Measurements from ENCODE around the gene WDR81. TPM values are rescaled to one million over a fixed set of nuclear protein-coding genes. Genes with fewer than 3 reads are reported as not detected.
"Not testable (repeated sequence)": the region's sequence is repeated elsewhere in the genome, so short reads cannot be mapped to it uniquely, and the experiment has no call there.

The WDR81 gene
- total RNA-seq: 10 to 100 TPM; 37.1 to 83.3 (median 59.2) TPM

- Histone ChIP-seq H3K27me3 (no peaks in the 10 kb centered on the region), H3K4me3 (peak within 1 kb of the TSS; percentile 65 to 94 (median 88)), H3K27ac (peak within 1 kb of the TSS; percentile 86 to 95 (median 90)), H3K4me1 (peaks cover 4 to 36% (median 30%) of the 10 kb centered on the region in 4 donors), H3K36me3 (peaks cover 0 to 36% (median 0%) of the 10 kb centered on the region in 3 donors), H3K9me3 (no peaks in the 10 kb centered on the region)
- DNase-seq: peak; percentile 94 to 97 (median 96)
- TF ChIP-seq POLR2A (IDR thresholded peaks at IDR 0.05) (peak; percentile 24 to 25), CTCF (IDR thresholded peaks at IDR 0.05) (no peak)
Observed at GRCh38 chr17:1724351-1724868, at the start of gene WDR81. WDR81 (plus strand) TSS chr17:1724704; CDS start chr17:1724960, 256 bp downstream.

- no peaks in the 10 kb centered on the region for H3K9me3 ChIP-seq
- peaks cover 2 to 100% (median 13%) of the 10 kb centered on the region in 3 donors for H3K36me3 ChIP-seq
- H3K4me3 ChIP-seq: no peak overlapping the region
- no peak for DNase-seq
- no peaks in the 10 kb centered on the region for H3K27me3 ChIP-seq
- TF ChIP-seq POLR2A (IDR thresholded peaks at IDR 0.05) (no peak), CTCF (IDR thresholded peaks at IDR 0.05) (no peak)
- H3K27ac ChIP-seq: no peak overlapping the region
- no peaks in the 10 kb centered on the region for H3K4me1 ChIP-seq
Observed at GRCh38 chr17:1676401-1676800, 48.1 kb upstream of the WDR81 start.

- peaks cover 0 to 51% (median 8%) of the 10 kb centered on the region in 3 donors for H3K36me3 ChIP-seq
- peak overlapping the region; percentile 59 to 95 (median 87) for H3K4me3 ChIP-seq
- peaks cover 0 to 23% (median 7%) of the 10 kb centered on the region in 4 donors for H3K4me1 ChIP-seq
- TF ChIP-seq CTCF (IDR thresholded peaks at IDR 0.05) (no peak), POLR2A (IDR thresholded peaks at IDR 0.05) (no peak)
- H3K27me3 ChIP-seq: no peaks in the 10 kb centered on the region
- H3K27ac ChIP-seq: peak overlapping the region in 3 of 4 donors; percentile 89 to 98 (median 94)
- no peak for DNase-seq
- no peaks in the 10 kb centered on the region for H3K9me3 ChIP-seq
Observed at GRCh38 chr17:1683459-1683858, 41.0 kb upstream of the WDR81 start.

- Histone ChIP-seq H3K27ac (peak within 1 kb of the TSS; percentile 89 to 98 (median 95)), H3K4me3 (peak within 1 kb of the TSS; percentile 59 to 95 (median 87)), H3K4me1 (peaks cover 0 to 23% (median 7%) of the 10 kb centered on the region in 4 donors), H3K9me3 (no peaks in the 10 kb centered on the region), H3K27me3 (no peaks in the 10 kb centered on the region), H3K36me3 (peaks cover 0 to 40% (median 2%) of the 10 kb centered on the region in 3 donors)
- peak; percentile 97 to 99 (median 99) for DNase-seq
- TF ChIP-seq CTCF (IDR thresholded peaks at IDR 0.05) (peak in 1 of 6 experiments; percentile 27), POLR2A (IDR thresholded peaks at IDR 0.05) (peak; percentile 93)
Observed at GRCh38 chr17:1684378-1685189, 39.9 kb upstream of the WDR81 start, which contains the start of gene PRPF8. PRPF8 (minus strand) TSS chr17:1684867; CDS start chr17:1684571, 296 bp downstream.

GRCh38 chr17:1686086-1686485 is 38.4 kb upstream of the WDR81 start:
- no peak for TF ChIP-seq POLR2A (IDR thresholded peaks at IDR 0.05)
- no peak for TF ChIP-seq CTCF (IDR thresholded peaks at IDR 0.05)
- Histone ChIP-seq H3K27ac (no peak overlapping the region), H3K4me3 (no peak overlapping the region)

GRCh38 chr17:1688405-1688804 is 36.1 kb upstream of the WDR81 start:
- H3K27ac ChIP-seq, H3K36me3 ChIP-seq: not testable (repeated sequence)

More at GRCh38 chr17:1686086-1686485, 38.4 kb upstream of the WDR81 start:
- H3K27me3 ChIP-seq: no peaks in the 10 kb centered on the region
- no peak for DNase-seq
- peaks cover 0 to 25% (median 0%) of the 10 kb centered on the region in 3 donors for H3K36me3 ChIP-seq
- no peaks in the 10 kb centered on the region for H3K9me3 ChIP-seq
- H3K4me1 ChIP-seq: peaks cover 0 to 23% (median 7%) of the 10 kb centered on the region in 4 donors

More at GRCh38 chr17:1688405-1688804, 36.1 kb upstream of the WDR81 start:
- H3K27me3 ChIP-seq, H3K4me1 ChIP-seq, DNase-seq, H3K4me3 ChIP-seq, H3K9me3 ChIP-seq: not testable (repeated sequence)

Measured in Peyer's patch (tissue), 4 donors.